Heart right ventricle (tissue), 16 donors: ENCODE results near the gene RNASEH2A. TPM values are rescaled to one million over a fixed set of nuclear protein-coding genes. Genes with fewer than 3 reads are reported as not detected.

Experiments
- ATAC-seq, 8 donors: fragments of 200-7000 bp; cut with Tn5 transposase; one replicate each; pipeline ENCODE4 v1.9.1; 2020; ENCODE audit warnings: mild to moderate bottlenecking in 8 of 8, moderate library complexity in 8 of 8, moderate number of reproducible peaks in 1 of 8
- DNase-seq, 2 donors: peaks; one replicate each; pipeline ENCODE4 v3.0.0-alpha.2; 2020
- H3K27ac ChIP-seq, 10 donors: fragments of 200-600 bp; sonication (generic) in 2 of 10; one replicate each; pipeline versions ENCODE4 v1.5.0 to v1.8.0; 2020 to 2022; ENCODE audit warnings: mild to moderate bottlenecking in 3 of 10
- H3K27me3 ChIP-seq, 7 donors: fragments of 200-600 bp; one replicate each; pipeline ENCODE4 v1.8.0; 2021 to 2022; ENCODE audit warnings: mild to moderate bottlenecking in 2 of 7
- H3K36me3 ChIP-seq, 9 donors: fragments of 200-600 bp; sonication (generic) in 1 of 9; one replicate each; pipeline versions ENCODE4 v1.5.0 to v1.8.0; 2020 to 2022; ENCODE audit warnings: mild to moderate bottlenecking in 2 of 9
- H3K4me1 ChIP-seq, 9 donors: fragments of 200-600 bp; sonication (generic) in 1 of 9; one replicate each; pipeline versions ENCODE4 v1.5.0 to v1.8.0; 2020 to 2022; ENCODE audit warnings: mild to moderate bottlenecking in 4 of 9
- H3K4me3 ChIP-seq, 10 donors: fragments of 200-600 bp; sonication (generic) in 2 of 10; one replicate each; pipeline versions ENCODE4 v1.5.0 to v1.8.0; 2020 to 2022; ENCODE audit warnings: mild to moderate bottlenecking in 7 of 10, moderate library complexity in 2 of 10
- H3K9me3 ChIP-seq, 11 donors: fragments of 200-600 bp in 10 of 11; sonication (generic) in 2 of 11; one replicate each; pipeline versions ENCODE4 v1.5.0 to v1.8.0; 2013 to 2022; ENCODE audit warnings: mild to moderate bottlenecking in 2 of 11, control low read depth in 1 of 11, moderate library complexity in 1 of 11
- WGBS, 2 donors: extraction: QIAGEN DNeasy Blood & Tissue Kit; methylation state at CpG; one replicate each; pipeline ENCODE4 v1.1.7; 2013; ENCODE audit warnings: inconsistent platforms in 1 of 2; 5-methylcytosine and 5-hydroxymethylcytosine counted together
- intact Hi-C, 10 donors: fragments of 100-400 bp; cut with DNase I; formaldehyde crosslinking; loops; one replicate each; pipeline versions ENCODE4 v1.11.1 to v1.14.2; 2022
- polyA plus RNA-seq, 2 donors: library from polyadenylated mRNA; stranded (reverse); fragments of 200-250 nt; gene quantifications; one replicate each; pipeline ENCODE4 v1.2.3, GENCODE V29; 2013
- total RNA-seq, 10 donors: library from RNA; stranded (reverse); fragmentation: NEBNext Ultra II Directional in 3 of 10; extraction: Animal tissue kit (Norgen Biotek cat#: 25700) in 3 of 10; gene quantifications; one replicate each; pipeline versions ENCODE4 v1.2.1 to v1.2.4, GENCODE V29; 2021 to 2023
- TF ChIP-seq, protein P1 (sequence below), 9 donors: fragments of 200-600 bp; sonication (generic) in 2 of 9; IDR thresholded peaks; one replicate each; pipeline versions ENCODE4 v1.5.0 to v1.8.0; 2021 to 2022; ENCODE audit warnings: antibody characterized with exemption in 9 of 9, mild to moderate bottlenecking in 5 of 9, moderate library complexity in 1 of 9
- donor health status: Arrhythmogenic right ventricular cardiomyopathy.
- donor health status: ischemic (EF 13 %, LVEDD 7.1; RV severe dilation, severe dysfunction).
- donor health status: healthy with polysubstance abuse.
- donor health status: DM: no; HTN: yes; CAD: no.
- donor health status: DM: no; HTN: no; CAD: no.
- donor health status: ischemic (EF 25% LVEDD 6.9; RV normal size, moderate dysfunction).
- donor health status: ischemic (EF 25% LVEDD 5.7; RV mildly dilated, moderate dysfunction).
- donor health status: healthy.
- donor health status: DM: yes; HTN: yes; CAD: no.
- donor health status: Ischemic cardiomyopathy.
- donor health status: ischemic (EF 35%, LVEDD 5.7; RV mildly dilated, moderate dysfunction).
- donor health status: nonischemic (EF 11% LVEDD 7.7; RV severe dilation, severe dysfunction).
- donor health status: DM: yes; HTN: yes; CAD: no.
- donor health status: PGD.
- donor health status: ischemic (EF 29% LVEDD 5.4; RV normal size, mild dysfunction).
- donor health status: nonischemic (EF 23%, LVEDD 6.1; RV moderate dilation, normal function).

RNASEH2A gene
- total and polyA plus RNA-seq, 12 donors: 1.9 to 6.9 (median 4.1) TPM

DNA sequence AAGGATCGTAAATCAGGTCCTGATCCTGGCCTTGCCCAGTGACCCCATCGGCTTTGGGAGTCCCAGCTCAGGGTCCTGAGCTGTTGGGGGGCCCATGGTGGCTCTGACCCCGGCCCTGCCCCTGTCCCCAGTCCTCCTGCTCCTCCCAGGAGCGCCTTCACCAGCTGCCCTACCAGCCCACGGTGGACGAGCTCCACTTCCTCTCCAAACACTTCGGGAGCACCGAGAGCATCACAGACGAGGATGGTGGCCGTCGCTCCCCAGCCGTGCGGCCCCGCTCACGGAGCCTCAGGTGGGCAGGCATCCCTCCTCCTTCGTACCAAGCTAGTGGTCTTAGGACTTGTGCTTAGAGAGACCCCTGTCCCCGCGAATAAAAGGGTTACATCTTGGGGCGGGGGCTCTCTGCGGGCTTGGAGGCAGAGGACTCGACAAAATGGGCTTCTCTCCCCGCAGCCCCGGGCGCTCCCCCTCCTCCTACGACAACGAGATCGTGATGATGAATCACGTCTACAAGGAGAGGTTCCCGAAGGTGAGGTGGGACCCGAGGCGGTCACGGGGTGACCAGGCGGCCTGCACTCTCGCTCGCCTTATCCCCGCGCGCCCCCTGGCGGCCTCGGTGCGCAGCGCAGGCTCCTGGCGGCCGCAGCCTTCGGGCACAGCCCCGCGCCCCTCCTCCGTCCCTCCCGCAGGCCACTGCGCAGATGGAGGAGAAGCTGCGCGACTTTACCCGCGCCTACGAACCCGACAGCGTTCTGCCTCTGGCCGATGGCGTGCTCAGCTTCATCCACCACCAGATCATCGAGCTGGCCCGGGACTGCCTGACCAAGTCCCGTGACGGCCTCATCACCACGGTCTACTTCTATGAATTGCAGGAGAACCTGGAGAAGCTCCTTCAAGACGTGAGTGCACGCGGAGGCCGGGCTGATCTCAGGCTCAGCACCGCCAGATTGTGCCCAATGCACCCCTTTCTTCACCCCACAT lies 41.1 kb downstream of the RNASEH2A start:
- no peaks in the 10 kb centered on the region for H3K9me3 ChIP-seq
- ATAC-seq (peak; percentile 95 to 98 (median 96)), DNase-seq (peak; percentile 68 to 89)
- H3K27ac ChIP-seq: no peak overlapping the region
- peaks cover 0 to 49% (median 34%) of the 10 kb centered on the region in 7 donors for H3K27me3 ChIP-seq
- no peaks in the 10 kb centered on the region for H3K36me3 ChIP-seq
- TF ChIP-seq, protein P1, sequence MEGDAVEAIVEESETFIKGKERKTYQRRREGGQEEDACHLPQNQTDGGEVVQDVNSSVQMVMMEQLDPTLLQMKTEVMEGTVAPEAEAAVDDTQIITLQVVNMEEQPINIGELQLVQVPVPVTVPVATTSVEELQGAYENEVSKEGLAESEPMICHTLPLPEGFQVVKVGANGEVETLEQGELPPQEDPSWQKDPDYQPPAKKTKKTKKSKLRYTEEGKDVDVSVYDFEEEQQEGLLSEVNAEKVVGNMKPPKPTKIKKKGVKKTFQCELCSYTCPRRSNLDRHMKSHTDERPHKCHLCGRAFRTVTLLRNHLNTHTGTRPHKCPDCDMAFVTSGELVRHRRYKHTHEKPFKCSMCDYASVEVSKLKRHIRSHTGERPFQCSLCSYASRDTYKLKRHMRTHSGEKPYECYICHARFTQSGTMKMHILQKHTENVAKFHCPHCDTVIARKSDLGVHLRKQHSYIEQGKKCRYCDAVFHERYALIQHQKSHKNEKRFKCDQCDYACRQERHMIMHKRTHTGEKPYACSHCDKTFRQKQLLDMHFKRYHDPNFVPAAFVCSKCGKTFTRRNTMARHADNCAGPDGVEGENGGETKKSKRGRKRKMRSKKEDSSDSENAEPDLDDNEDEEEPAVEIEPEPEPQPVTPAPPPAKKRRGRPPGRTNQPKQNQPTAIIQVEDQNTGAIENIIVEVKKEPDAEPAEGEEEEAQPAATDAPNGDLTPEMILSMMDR (IDR thresholded peaks at IDR 0.05): peak; percentile 98 to 100 (median 99)
- peak overlapping the region in 8 of 10 donors; percentile 10 to 45 (median 26) for H3K4me3 ChIP-seq
- 14 to 15% methylated on average over 68 to 69 of the region's 69 CpGs for WGBS, 2 donors
- peaks cover 0 to 10% (median 5%) of the 10 kb centered on the region in 9 donors for H3K4me1 ChIP-seq
- intact Hi-C loops: loop anchor here in 8 of 10 donors (2.0 to 10.0 kb wide), 9 partner anchors 73 to 285 kb away; partner anchors contain the start of gene HOOK2 (in 1 of the 8)

DNA sequence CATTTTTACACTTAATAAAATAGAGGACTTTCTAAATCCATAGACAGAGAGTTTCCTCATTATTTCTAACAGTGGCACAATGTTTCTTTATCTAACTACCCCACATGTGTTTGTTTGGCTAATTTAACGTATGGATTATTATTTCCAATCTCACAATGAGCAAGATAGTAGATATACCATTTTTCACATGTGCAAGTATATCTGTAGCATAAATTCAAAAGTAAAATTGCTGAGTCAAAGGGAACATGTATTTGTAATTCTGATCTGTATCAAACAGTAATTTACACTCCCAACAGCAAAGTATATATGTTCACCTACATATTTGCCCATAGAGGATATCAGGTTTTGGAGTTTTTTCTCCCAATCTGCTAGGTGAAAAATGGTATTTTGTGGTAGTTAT lies 50.3 kb downstream of the RNASEH2A start:
- no peak for DNase-seq
- no peak for ATAC-seq
- Histone ChIP-seq H3K27me3 (no peaks in the 10 kb centered on the region), H3K27ac (no peak overlapping the region), H3K4me1 (no peaks in the 10 kb centered on the region), H3K9me3 (peaks cover 0 to 24% (median 5%) of the 10 kb centered on the region in 11 donors), H3K36me3 (no peaks in the 10 kb centered on the region), H3K4me3 (no peak overlapping the region)
- TF ChIP-seq, protein P1 (IDR thresholded peaks at IDR 0.05): no peak
- 71 to 81% methylated on average over 1 of the region's 1 CpG for WGBS, 2 donors
- intact Hi-C loops: no loop called here

DNA sequence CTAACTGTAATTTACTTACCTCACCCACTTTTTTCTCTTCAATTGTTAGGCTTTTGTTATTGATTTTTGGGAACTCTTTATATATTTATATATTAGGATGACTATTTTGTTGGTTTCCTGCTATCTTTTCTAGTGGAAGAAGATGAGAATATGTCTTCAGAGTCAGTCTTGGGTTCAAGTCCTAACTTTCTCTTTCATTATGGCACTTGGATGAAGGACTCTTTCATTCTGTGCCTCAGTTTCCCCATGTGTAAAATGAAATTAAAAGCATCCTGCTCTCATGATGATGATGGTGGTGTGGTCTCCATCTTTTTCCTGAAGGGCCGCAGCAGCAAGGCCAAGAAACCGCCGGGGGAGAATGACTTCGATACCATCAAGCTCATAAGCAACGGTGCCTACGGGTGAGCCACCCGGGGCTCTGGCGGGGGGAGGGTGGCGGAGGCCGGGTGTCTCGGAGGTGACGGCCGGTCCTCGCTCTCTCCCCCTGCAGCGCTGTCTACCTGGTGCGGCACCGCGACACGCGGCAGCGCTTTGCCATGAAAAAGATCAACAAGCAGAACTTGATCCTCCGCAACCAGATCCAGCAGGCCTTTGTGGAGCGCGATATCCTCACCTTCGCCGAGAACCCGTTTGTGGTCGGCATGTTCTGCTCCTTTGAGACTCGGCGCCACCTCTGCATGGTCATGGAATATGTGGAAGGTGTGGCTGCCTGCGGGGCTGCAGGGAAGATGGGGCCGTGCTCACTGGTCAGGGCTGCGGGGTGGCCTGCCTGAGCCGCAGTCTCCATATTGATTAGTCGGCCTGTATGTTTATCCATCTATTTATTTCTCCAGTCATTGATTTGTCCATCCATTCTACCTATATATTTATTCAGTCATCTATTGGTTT lies 51.9 kb downstream of the RNASEH2A start:
- WGBS, 2 donors: 94% methylated on average over 35 of the region's 35 CpGs
- Histone ChIP-seq H3K4me1 (no peaks in the 10 kb centered on the region), H3K36me3 (no peaks in the 10 kb centered on the region), H3K27ac (no peak overlapping the region), H3K9me3 (peaks cover 0 to 24% (median 5%) of the 10 kb centered on the region in 11 donors), H3K27me3 (peaks cover 0 to 2% (median 0%) of the 10 kb centered on the region in 7 donors), H3K4me3 (no peak overlapping the region)
- ATAC-seq (no peak), DNase-seq (no peak)
- TF ChIP-seq, protein P1 (IDR thresholded peaks at IDR 0.05): no peak
- intact Hi-C loops: no loop called here

DNA sequence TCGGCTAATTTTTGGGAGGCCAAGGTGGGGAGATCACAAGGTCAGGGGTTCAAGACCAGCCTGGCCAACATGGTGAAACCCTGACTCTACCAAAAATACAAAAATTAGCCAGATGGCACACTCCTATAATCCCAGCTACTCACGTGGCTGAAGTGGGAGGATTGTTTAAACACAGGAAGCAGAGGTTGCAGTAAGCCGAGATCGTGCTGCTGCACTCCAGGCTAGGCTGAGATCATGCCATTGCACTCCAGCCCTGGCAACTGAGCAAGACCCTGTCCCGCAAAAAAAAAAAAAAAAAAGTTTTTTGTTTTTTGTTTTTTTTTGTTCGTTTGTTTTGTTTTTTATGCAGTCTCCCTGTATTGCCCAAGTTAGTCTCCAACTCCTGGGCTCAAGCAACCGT lies 53.2 kb downstream of the RNASEH2A start:
- Histone ChIP-seq H3K36me3 (no peaks in the 10 kb centered on the region), H3K4me3 (no peak overlapping the region), H3K27ac (no peak overlapping the region), H3K27me3 (peaks cover 0 to 7% (median 0%) of the 10 kb centered on the region in 7 donors), H3K4me1 (no peaks in the 10 kb centered on the region), H3K9me3 (peaks cover 0 to 24% (median 5%) of the 10 kb centered on the region in 11 donors)
- intact Hi-C loops: no loop called here
- WGBS, 2 donors: 66 to 67% methylated on average over 7 of the region's 7 CpGs
- ATAC-seq (no peak), DNase-seq (no peak)
- TF ChIP-seq, protein P1 (IDR thresholded peaks at IDR 0.05): no peak
